Esophagus squamous epithelium (tissue), 4 donors: ENCODE results near the gene PXN.

Experiments used
- CTCF ChIP-seq, 6 experiments: fragments of 450-650 bp in 4 of 6; fragments of 200-600 bp in 2 of 6; sonication (generic) in 2 of 6; IDR thresholded peaks; one replicate each; pipeline ENCODE4 v1.5.1; 2016 to 2019; ENCODE audit warnings: antibody characterized with exemption in 6 of 6, mild to moderate bottlenecking in 4 of 6, moderate library complexity in 4 of 6
- POLR2A ChIP-seq, 4 donors: fragments of 450-650 bp; IDR thresholded peaks; one replicate each; pipeline ENCODE4 v1.6.1; 2017; ENCODE audit warnings: antibody characterized with exemption in 4 of 4, mild to moderate bottlenecking in 4 of 4, moderate library complexity in 3 of 4

GRCh38 chr12:120228041-120228290, 37.6 kb downstream of the PXN start:
- TF ChIP-seq CTCF (IDR thresholded peaks at IDR 0.05) (no peak), POLR2A (IDR thresholded peaks at IDR 0.05) (no peak)
